Activated naive CD4-positive, alpha-beta T cell treated with anti-CD3 and anti-CD28 coated beads, Interleukin-2, amount 10 ng/mL, durations not matched to agents 7 days and 5 days (primary cell): Measurements from ENCODE around the gene HS3ST5.
"Not testable (repeated sequence)": the region's sequence is repeated elsewhere in the genome, so short reads cannot be mapped to it uniquely, and the experiment has no call there.

Experiments used
- CTCF ChIA-PET: fragments of 350-600 bp; sonication (Branson Sonifier 250); formaldehyde crosslinking; loops from one replicate; lab custom pipeline; 2021; ENCODE audit warnings: antibody characterized with exemption; lab: Charles Lee
- DNase-seq: peaks from one replicate; pipeline ENCODE4 v3.0.0-alpha.2; 2020
- H3K27ac Mint-ChIP-seq: one replicate; pipeline ENCODE4 v1.8.0; 2021; ENCODE audit warnings: mild to moderate bottlenecking, moderate library complexity, mixed read lengths
- H3K27me3 Mint-ChIP-seq: one replicate; pipeline ENCODE4 v1.8.0; 2021; ENCODE audit warnings: mild to moderate bottlenecking, mixed read lengths
- H3K36me3 Mint-ChIP-seq: one replicate; pipeline ENCODE4 v1.8.0; 2021; ENCODE audit warnings: mixed read lengths
- H3K4me1 Mint-ChIP-seq: one replicate; pipeline ENCODE4 v1.8.0; 2021; ENCODE audit warnings: mixed read lengths
- H3K4me3 Mint-ChIP-seq: one replicate; pipeline ENCODE4 v1.8.0; 2021; ENCODE audit warnings: mild to moderate bottlenecking, moderate library complexity, mixed read lengths
- H3K9me3 Mint-ChIP-seq: one replicate; pipeline ENCODE4 v1.8.0; 2021; ENCODE audit warnings: mixed read lengths

The HS3ST5 gene

GRCh38 chr6:114218437-114219340 is 124.1 kb downstream of the HS3ST5 start:
- H3K36me3 Mint-ChIP-seq, result no peaks in the 10 kb centered on the region
- H3K4me1 Mint-ChIP-seq, result no peaks in the 10 kb centered on the region
- no peaks in the 10 kb centered on the region for H3K9me3 Mint-ChIP-seq
- no peaks in the 10 kb centered on the region for H3K27me3 Mint-ChIP-seq
- no peak for DNase-seq
- CTCF ChIA-PET, result interaction anchor here (1.1 kb wide), 1 partner anchor 153 kb away, joined by 3 read pairs; no protein-coding TSS in a partner anchor
- H3K27ac Mint-ChIP-seq, result no peak overlapping the region
- H3K4me3 Mint-ChIP-seq, result no peak overlapping the region

DNA sequence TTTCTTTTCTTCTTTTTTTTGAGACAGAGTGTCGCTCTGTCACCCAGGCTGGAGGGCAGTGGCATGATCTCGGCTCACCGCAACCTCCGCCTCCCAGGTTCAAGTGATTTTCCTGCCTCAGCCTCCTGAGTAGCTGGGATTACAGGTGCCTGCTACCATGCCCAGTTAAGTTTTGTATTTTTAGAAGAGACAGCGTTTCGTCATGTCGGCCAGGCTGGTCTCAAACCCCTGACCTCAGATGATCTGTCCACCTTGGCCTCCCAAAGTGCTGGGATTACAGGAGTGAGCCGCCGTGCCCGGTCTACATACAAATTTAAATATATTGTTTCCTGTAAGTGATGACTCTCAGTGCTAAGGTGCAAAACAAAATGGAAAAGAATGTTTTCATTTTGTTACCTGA is 124.8 kb downstream of the HS3ST5 start:
- H3K36me3 Mint-ChIP-seq, DNase-seq, H3K4me1 Mint-ChIP-seq, H3K9me3 Mint-ChIP-seq, CTCF ChIA-PET, H3K27me3 Mint-ChIP-seq, H3K27ac Mint-ChIP-seq, H3K4me3 Mint-ChIP-seq: not testable (repeated sequence)

DNA sequence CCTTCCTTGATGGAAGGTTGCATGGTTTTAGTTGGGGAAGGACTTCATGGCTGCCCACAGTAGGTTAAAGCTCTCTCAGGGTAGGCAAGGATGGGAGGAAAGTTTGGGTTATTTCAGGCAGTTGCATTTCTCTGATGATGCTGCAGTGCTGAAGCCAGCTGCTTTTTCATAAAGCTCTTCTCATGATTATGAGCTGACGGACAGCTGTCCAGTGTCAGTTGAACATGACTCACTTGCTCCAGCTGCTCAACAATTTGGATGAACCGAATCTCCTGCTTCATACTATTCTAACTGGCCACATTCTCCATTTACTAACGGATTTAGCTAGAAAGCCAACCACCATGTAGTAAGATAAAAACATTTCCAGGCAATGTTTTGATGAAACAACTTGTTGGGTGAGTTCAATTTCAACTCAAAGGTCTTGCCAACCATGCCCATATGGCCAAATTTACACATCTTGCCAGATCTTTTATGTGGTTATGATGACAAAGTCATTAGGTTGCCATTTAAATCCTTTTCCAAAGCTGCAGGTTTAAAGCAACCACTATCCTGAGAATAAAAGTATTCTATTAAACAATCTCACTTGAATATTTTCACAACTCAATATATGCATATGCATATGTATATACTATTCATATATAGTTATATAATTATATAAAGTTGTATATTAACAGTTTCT is 125.9 kb downstream of the HS3ST5 start:
- Mint-ChIP-seq H3K4me3 (no peak overlapping the region), H3K36me3 (no peaks in the 10 kb centered on the region), H3K9me3 (no peaks in the 10 kb centered on the region)

DNA sequence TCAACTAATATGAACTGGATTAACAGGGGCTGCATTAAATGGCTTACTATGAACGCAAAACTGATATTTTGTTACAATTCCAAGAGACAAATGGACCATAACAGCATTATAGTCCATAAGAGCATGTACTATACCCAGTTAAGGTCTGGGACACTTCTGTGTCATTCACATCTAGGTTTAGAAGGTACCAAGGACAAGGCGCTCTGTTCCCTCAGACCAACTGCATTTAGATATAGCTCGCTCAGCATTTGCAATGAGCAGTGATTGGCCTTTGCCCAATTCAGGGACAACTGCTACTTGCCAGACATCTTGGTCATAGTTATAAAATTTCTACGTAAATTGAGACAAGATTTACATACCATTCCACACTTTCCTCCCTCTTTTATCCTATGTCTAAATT is 132.4 kb downstream of the HS3ST5 start:
- Mint-ChIP-seq H3K4me3 (no peak overlapping the region), H3K36me3 (no peaks in the 10 kb centered on the region), H3K27ac (no peak overlapping the region), H3K9me3 (no peaks in the 10 kb centered on the region), H3K4me1 (no peaks in the 10 kb centered on the region), H3K27me3 (no peaks in the 10 kb centered on the region)
- CTCF ChIA-PET, result no interaction called here
- DNase-seq, result no peak

More for the DNA sequence above, 125.9 kb downstream of the HS3ST5 start:
- CTCF ChIA-PET, result no interaction called here
- H3K27me3 Mint-ChIP-seq, result no peaks in the 10 kb centered on the region
- H3K27ac Mint-ChIP-seq, result no peak overlapping the region
- no peak for DNase-seq
- no peaks in the 10 kb centered on the region for H3K4me1 Mint-ChIP-seq

DNA sequence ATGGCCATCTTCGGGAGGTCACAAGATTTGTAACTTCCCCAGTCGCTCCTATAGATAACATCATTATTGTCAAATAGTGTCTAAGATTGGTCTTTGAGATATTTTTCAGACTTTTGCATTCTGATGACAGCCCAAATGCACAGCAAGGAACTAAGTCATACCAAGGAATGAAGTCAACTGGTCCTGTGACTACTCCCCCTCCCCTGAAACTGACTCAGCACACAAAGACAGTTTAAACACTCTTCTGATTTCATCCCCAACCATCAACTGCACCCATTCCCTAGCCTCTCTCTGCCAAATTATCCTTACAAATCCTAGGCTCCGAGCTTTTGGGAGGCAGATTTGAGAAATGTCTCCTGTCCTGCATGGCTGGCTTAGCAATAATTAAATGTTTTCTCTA is 139.4 kb downstream of the HS3ST5 start:
- no peaks in the 10 kb centered on the region for H3K27me3 Mint-ChIP-seq
- no peak overlapping the region for H3K27ac Mint-ChIP-seq
- CTCF ChIA-PET, result no interaction called here
- no peaks in the 10 kb centered on the region for H3K4me1 Mint-ChIP-seq
- no peak for DNase-seq
- no peaks in the 10 kb centered on the region for H3K9me3 Mint-ChIP-seq
- H3K36me3 Mint-ChIP-seq, result no peaks in the 10 kb centered on the region
- no peak overlapping the region for H3K4me3 Mint-ChIP-seq

DNA sequence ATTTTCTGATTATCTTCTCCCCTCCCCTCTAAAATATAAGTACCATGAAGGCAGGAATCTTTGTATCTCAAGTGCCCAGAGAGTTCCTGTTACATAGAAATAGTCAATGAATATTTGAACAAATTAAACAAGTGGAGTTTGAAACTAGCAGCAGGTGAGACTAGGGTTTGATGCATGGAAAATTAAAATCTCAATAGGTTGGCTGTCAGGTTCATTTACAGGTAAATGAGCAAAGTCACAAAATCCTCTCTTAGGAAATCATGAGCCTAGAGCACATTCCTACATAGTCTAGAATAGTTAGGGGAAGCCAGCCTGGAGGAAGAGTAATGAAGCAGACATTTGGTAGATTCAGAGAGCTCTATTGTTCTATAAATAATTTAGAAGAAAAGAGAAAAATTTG is 140.4 kb downstream of the HS3ST5 start:
- Mint-ChIP-seq H3K36me3 (no peaks in the 10 kb centered on the region), H3K27me3 (no peaks in the 10 kb centered on the region)
- CTCF ChIA-PET, result no interaction called here

GRCh38 chr6:114200891-114201290 is 141.9 kb downstream of the HS3ST5 start:
- Mint-ChIP-seq H3K27me3 (no peaks in the 10 kb centered on the region), H3K4me3 (no peak overlapping the region), H3K36me3 (no peaks in the 10 kb centered on the region), H3K27ac (no peak overlapping the region), H3K9me3 (no peaks in the 10 kb centered on the region), H3K4me1 (no peaks in the 10 kb centered on the region)
- no peak for DNase-seq
- CTCF ChIA-PET, result no interaction called here

More for the DNA sequence above, 140.4 kb downstream of the HS3ST5 start:
- Mint-ChIP-seq H3K9me3 (no peaks in the 10 kb centered on the region), H3K4me3 (no peak overlapping the region), H3K4me1 (no peaks in the 10 kb centered on the region), H3K27ac (no peak overlapping the region)
- no peak for DNase-seq

DNA sequence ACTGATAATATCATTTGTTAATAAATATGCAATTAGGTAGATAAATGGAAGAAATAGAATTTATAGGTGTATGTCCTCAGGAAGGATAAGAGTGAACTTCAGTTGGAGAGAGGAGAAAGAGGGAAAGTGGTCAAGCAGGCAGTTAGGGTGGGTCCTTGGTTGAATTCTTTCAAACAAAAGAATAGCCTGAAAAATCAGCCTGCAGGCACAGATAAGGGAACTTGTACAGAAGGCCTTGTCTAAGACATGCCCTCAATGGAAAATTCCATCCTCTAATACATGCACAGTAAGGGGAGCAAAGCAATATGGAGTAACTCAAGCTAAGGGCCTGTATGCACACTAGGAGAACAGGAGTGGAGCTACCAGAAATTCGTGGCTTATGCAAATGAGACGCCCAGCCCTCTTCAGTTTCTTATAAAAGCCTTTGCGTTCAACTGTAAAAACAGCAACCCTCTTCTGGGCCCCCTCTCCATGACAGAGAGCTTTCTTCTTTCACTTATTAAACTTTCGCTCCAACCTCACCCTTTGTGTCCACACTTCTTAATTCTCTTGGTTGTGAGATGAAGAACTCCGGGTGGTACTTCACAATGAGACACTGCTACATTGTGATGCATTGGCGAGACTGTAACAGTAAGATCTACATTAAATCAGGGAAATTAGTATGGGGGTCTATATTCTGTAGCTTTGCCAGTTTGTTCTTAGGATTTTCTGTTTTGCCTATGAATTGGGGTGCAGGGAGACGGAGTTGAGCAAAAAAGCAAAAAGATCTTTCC is 147.0 kb downstream of the HS3ST5 start:
- Mint-ChIP-seq H3K9me3 (no peaks in the 10 kb centered on the region), H3K36me3 (no peaks in the 10 kb centered on the region), H3K4me1 (no peaks in the 10 kb centered on the region), H3K27ac (no peak overlapping the region), H3K4me3 (no peak overlapping the region), H3K27me3 (no peaks in the 10 kb centered on the region)
- CTCF ChIA-PET, result no interaction called here
- DNase-seq, result no peak

- H3K27me3 Mint-ChIP-seq, result no peaks in the 10 kb centered on the region
- DNase-seq, result no peak
- H3K36me3 Mint-ChIP-seq, result no peaks in the 10 kb centered on the region
- H3K4me1 Mint-ChIP-seq, result no peaks in the 10 kb centered on the region
- CTCF ChIA-PET, result no interaction called here
- no peaks in the 10 kb centered on the region for H3K9me3 Mint-ChIP-seq
- no peak overlapping the region for H3K4me3 Mint-ChIP-seq
- H3K27ac Mint-ChIP-seq, result no peak overlapping the region
These were observed 147.8 kb downstream of the HS3ST5 start for GRCh38 chr6:114195027-114195365.

- Mint-ChIP-seq H3K4me3 (no peak overlapping the region), H3K4me1 (no peaks in the 10 kb centered on the region), H3K36me3 (no peaks in the 10 kb centered on the region), H3K9me3 (no peaks in the 10 kb centered on the region), H3K27me3 (no peaks in the 10 kb centered on the region), H3K27ac (no peak overlapping the region)
- CTCF ChIA-PET, result no interaction called here
- DNase-seq, result no peak
These were observed 148.3 kb downstream of the HS3ST5 start for GRCh38 chr6:114194362-114195026.

GRCh38 chr6:114187563-114187962 is 155.3 kb downstream of the HS3ST5 start:
- H3K9me3 Mint-ChIP-seq, result no peaks in the 10 kb centered on the region
- no peak overlapping the region for H3K4me3 Mint-ChIP-seq
- H3K4me1 Mint-ChIP-seq, result no peaks in the 10 kb centered on the region
- DNase-seq, result no peak
- H3K27me3 Mint-ChIP-seq, result no peaks in the 10 kb centered on the region
- H3K36me3 Mint-ChIP-seq, result no peaks in the 10 kb centered on the region
- CTCF ChIA-PET, result no interaction called here
- no peak overlapping the region for H3K27ac Mint-ChIP-seq

DNA sequence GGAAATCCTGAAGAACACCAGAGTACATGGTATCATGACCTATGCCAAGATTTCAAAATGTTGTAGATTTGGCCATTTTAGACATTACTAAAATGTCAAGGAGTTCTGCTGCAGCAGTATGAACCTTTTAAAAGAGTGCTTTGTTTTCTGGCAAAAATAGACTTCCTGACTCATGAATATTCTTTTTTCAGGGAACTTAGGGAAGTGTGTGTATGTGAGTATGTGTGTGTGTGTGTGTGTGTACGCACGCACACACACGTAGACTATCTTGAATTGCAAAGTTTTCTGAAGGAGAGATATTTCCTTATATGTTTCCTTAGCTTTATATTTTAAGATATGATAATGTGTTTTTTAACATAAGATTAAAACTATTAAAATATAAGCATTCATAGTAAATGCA is 161.2 kb downstream of the HS3ST5 start:
- CTCF ChIA-PET, result no interaction called here
- Mint-ChIP-seq H3K4me1 (no peaks in the 10 kb centered on the region), H3K36me3 (no peaks in the 10 kb centered on the region), H3K27me3 (no peaks in the 10 kb centered on the region), H3K4me3 (no peak overlapping the region), H3K27ac (no peak overlapping the region), H3K9me3 (no peaks in the 10 kb centered on the region)
- no peak for DNase-seq

DNA sequence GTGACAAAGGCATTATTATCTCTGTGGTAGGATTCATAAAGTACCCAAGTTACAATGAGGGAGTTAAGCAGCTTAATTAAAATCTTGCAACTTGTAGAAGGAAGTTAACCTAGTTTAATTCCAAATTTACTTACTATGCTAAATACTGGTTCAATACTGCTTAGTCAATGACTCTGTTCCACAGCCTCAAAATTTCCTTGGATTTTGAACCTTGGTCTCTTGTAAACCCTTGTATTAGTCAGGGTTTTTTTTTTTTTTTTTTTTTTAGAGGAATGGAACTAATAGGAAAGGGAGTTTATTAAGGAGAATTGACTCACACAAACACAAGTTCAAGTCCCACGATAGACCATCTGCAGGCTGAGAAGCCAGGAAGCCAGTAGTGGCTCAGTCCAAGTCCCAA is 163.4 kb downstream of the HS3ST5 start:
- no peak for DNase-seq
- H3K27ac Mint-ChIP-seq, result no peak overlapping the region
- no peaks in the 10 kb centered on the region for H3K27me3 Mint-ChIP-seq
- no peaks in the 10 kb centered on the region for H3K9me3 Mint-ChIP-seq
- no peaks in the 10 kb centered on the region for H3K36me3 Mint-ChIP-seq
- CTCF ChIA-PET, result no interaction called here
- H3K4me3 Mint-ChIP-seq, result no peak overlapping the region
- H3K4me1 Mint-ChIP-seq, result no peaks in the 10 kb centered on the region

DNA sequence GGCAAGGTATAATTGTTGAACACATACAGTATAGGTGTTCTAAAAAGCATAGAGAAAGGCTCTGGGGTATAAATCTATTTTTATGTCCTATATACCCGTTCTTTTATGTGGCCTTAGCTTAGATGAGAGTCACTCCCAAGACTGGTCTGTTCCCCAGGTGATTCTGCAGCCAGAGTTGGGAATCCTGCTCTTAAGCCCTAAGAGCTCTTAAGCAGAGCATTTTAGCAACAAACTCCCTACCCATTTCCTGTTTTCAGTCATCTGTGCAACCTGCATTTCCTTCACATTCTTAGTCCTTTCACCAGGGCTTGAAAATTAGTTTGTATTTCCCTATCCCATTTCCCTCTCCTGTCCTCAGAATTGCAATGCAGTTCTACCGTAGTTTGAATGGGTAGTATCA is 166.1 kb downstream of the HS3ST5 start:
- Mint-ChIP-seq H3K27me3 (no peaks in the 10 kb centered on the region), H3K36me3 (no peaks in the 10 kb centered on the region), H3K4me1 (no peaks in the 10 kb centered on the region), H3K27ac (no peak overlapping the region), H3K9me3 (no peaks in the 10 kb centered on the region), H3K4me3 (no peak overlapping the region)
- CTCF ChIA-PET, result no interaction called here
- DNase-seq, result no peak
